ENCODE measurements around the gene TBCK. TPM values are rescaled to one million over a fixed set of nuclear protein-coding genes. Genes with fewer than 3 reads are reported as not detected.
A peak's percentile ranks its signal among the peaks of the same experiment; 100 is the strongest.

The TBCK gene
- total and polyA plus RNA-seq, 2 of the 13 experiments (the other 11 are each of a cell fraction or from before 2014, with no cell fraction given): 51.0 to 62.4 TPM

- TF ChIP-seq ZFP90 (CRISPR knock-in tag; IDR thresholded peaks at IDR 0.05; ENCODE audit: borderline replicate concordance) (no peak; the same call in 1 of the 2 replicates), TBL1XR1 (IDR thresholded peaks at IDR 0.05; ENCODE audit: borderline replicate concordance, low read length, partially characterized antibody) (peak; percentile 15), EHMT2 (IDR thresholded peaks at IDR 0.05; ENCODE audit: borderline replicate concordance, low read depth, low read length) (no peak), PAXIP1 (CRISPR knock-in tag; conservative IDR thresholded peaks at IDR 0.05) (no peak; the same call in none of the 2 replicates), CHD4 (IDR thresholded peaks at IDR 0.05; ENCODE audit: borderline replicate concordance, low read length) (no peak), ZNF781 (CRISPR knock-in tag; IDR thresholded peaks at IDR 0.05; ENCODE audit: borderline replicate concordance, not compliant biosample characterization) (peak; percentile 22), TARDBP (CRISPR knock-in tag; IDR thresholded peaks at IDR 0.05) (peak; percentile 6), ARID2 (CRISPR knock-in tag; IDR thresholded peaks at IDR 0.05; ENCODE audit: borderline replicate concordance) (no peak), ARNTL (CRISPR knock-in tag; IDR thresholded peaks at IDR 0.05) (no peak), GPN1 (CRISPR knock-in tag; IDR thresholded peaks at IDR 0.05; ENCODE audit: borderline replicate concordance) (no peak), ZNF432 (CRISPR knock-in tag; IDR thresholded peaks at IDR 0.05; ENCODE audit: borderline replicate concordance) (no peak), ZBTB14 (CRISPR knock-in tag; IDR thresholded peaks at IDR 0.05) (no peak), POLR2AphosphoS5 (IDR thresholded peaks at IDR 0.05; ENCODE audit: low read depth, low read length) (peak; percentile 88)
- TF ChIP-seq, protein P1, sequence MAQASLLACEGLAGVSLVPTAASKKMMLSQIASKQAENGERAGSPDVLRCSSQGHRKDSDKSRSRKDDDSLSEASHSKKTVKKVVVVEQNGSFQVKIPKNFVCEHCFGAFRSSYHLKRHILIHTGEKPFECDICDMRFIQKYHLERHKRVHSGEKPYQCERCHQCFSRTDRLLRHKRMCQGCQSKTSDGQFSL (CRISPR knock-in tag; IDR thresholded peaks at IDR 0.05): 0 out of 2 replicates have a peak, but pooled peaks have one; percentile 29
- TF ChIP-seq, protein P2, sequence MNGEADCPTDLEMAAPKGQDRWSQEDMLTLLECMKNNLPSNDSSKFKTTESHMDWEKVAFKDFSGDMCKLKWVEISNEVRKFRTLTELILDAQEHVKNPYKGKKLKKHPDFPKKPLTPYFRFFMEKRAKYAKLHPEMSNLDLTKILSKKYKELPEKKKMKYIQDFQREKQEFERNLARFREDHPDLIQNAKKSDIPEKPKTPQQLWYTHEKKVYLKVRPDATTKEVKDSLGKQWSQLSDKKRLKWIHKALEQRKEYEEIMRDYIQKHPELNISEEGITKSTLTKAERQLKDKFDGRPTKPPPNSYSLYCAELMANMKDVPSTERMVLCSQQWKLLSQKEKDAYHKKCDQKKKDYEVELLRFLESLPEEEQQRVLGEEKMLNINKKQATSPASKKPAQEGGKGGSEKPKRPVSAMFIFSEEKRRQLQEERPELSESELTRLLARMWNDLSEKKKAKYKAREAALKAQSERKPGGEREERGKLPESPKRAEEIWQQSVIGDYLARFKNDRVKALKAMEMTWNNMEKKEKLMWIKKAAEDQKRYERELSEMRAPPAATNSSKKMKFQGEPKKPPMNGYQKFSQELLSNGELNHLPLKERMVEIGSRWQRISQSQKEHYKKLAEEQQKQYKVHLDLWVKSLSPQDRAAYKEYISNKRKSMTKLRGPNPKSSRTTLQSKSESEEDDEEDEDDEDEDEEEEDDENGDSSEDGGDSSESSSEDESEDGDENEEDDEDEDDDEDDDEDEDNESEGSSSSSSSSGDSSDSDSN (CRISPR knock-in tag; IDR thresholded peaks at IDR 0.05): peak; percentile 73; the same call in 1 of the 2 replicates
Observed at GRCh38 chr4:106315968-106316772, at the start of gene TBCK, which contains the start of gene AIMP1 (continued).
